Endodermal cell (in vitro differentiated cells): ENCODE measurements around the gene U2AF2. TPM values are rescaled to one million over a fixed set of nuclear protein-coding genes. Genes with fewer than 3 reads are reported as not detected.

Experiments
- DNase-seq: peaks from one replicate; pipeline ENCODE4 v3.0.0-alpha.2; 2017
- H3K27ac ChIP-seq: 2 replicates; pipeline ENCODE4 v1.5.1; 2013; ENCODE audit warnings: mild to moderate bottlenecking, low read depth, low read length, moderate library complexity
- H3K27me3 ChIP-seq: 2 replicates; pipeline ENCODE4 v1.6.1; 2013; ENCODE audit warnings: mild to moderate bottlenecking, low read length, moderate library complexity; ENCODE audit not compliant: insufficient read depth, control insufficient read depth, poor library complexity, severe bottlenecking
- H3K36me3 ChIP-seq: 2 replicates; pipeline ENCODE4 v1.7.0; 2013; ENCODE audit warnings: mild to moderate bottlenecking, low read length, moderate library complexity; ENCODE audit not compliant: control insufficient read depth, insufficient read depth
- H3K4me1 ChIP-seq: one replicate; pipeline ENCODE4 v1.7.0; 2013; ENCODE audit warnings: low read length; ENCODE audit not compliant: control insufficient read depth, insufficient read depth
- H3K4me3 ChIP-seq: 2 replicates; pipeline ENCODE4 v1.5.1; 2013; ENCODE audit warnings: mild to moderate bottlenecking, low read length, moderate library complexity
- H3K9ac ChIP-seq: 2 replicates; pipeline ENCODE4 v1.6.1; 2013; ENCODE audit warnings: mild to moderate bottlenecking, low read length, moderate library complexity; ENCODE audit not compliant: poor library complexity, severe bottlenecking; ENCODE audit errors: extremely low read depth
- H3K9me3 ChIP-seq: 2 replicates; pipeline ENCODE4 v1.6.1; 2013; ENCODE audit warnings: mild to moderate bottlenecking, low read length, moderate library complexity; ENCODE audit not compliant: control insufficient read depth
- H3K27ac Mint-ChIP-seq: 2 replicates; pipeline ENCODE4 v1.8.0; 2020; ENCODE audit warnings: mixed read lengths
- H3K27me3 Mint-ChIP-seq: 2 replicates; pipeline ENCODE4 v1.8.0; 2021; ENCODE audit warnings: mild to moderate bottlenecking, mixed read lengths; ENCODE audit not compliant: insufficient read depth
- H3K36me3 Mint-ChIP-seq: 2 replicates; pipeline ENCODE4 v1.8.0; 2020; ENCODE audit warnings: low read depth, mixed read lengths
- H3K4me1 Mint-ChIP-seq: 2 replicates; pipeline ENCODE4 v1.8.0; 2020; ENCODE audit warnings: mixed read lengths
- H3K4me3 Mint-ChIP-seq: 2 replicates; pipeline ENCODE4 v1.8.0; 2020; ENCODE audit warnings: mild to moderate bottlenecking, moderate library complexity, mixed read lengths
- H3K9me3 Mint-ChIP-seq: 2 replicates; pipeline ENCODE4 v1.8.0; 2020; ENCODE audit warnings: mild to moderate bottlenecking, mixed read lengths
- WGBS, 2 experiments: methylation state at CpG; one replicate each; pipeline versions ENCODE4 v1.1.5 to v1.1.7; 2013; ENCODE audit warnings: missing lambda C conversion rate in 2 of 2, mixed read lengths in 1 of 2; ENCODE audit not compliant: insufficient coverage in 1 of 2, insufficient read length in 1 of 2; 5-methylcytosine and 5-hydroxymethylcytosine counted together
- total RNA-seq, 2 donors: library from RNA; stranded (reverse); fragmentation: NEBNext Ultra II Directional in 1 of 2; extraction: Animal tissue kit (Norgen Biotek cat#: 25700) in 1 of 2; gene quantifications; 2 replicates in 1 of 2; 3 replicates in 1 of 2; pipeline ENCODE4 v1.2.1, GENCODE V29; 2021
- TF ChIP-seq, protein P1 (sequence below): fragments of 200-600 bp; sonication (generic); conservative IDR thresholded peaks from 2 replicates; pipeline ENCODE4 v1.5.0; 2021; ENCODE audit warnings: antibody characterized with exemption, mild to moderate bottlenecking

Gene U2AF2
- total RNA-seq, 2 donors from 2014 or later, result 264 to 293 TPM

DNA sequence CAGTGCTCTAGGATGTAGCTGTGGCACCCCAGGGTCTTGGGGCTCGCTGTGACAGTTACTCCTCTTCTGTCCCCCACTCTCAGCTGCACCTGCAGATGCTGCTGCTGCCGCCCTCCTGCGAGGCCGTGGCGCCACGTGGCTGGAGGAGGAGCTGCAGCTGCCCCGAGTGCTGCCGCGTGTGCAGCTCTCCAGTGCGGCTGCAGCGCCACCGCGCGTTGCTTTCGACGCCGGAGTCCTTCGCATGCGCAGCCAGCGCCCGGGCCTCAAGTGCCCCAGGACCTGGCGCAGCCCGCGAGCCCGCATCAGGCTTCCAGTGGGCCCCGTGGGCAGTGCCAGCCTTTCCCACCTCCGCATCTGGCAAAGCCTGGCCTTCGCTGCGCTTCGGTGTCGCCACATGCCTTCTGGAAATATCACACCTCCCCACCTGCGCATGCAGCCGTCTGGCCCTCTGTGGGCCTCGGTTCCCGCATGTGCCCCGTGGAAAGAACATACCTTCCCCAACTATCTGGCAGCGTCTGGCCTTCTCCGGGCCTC, 14.7 kb upstream of the U2AF2 start:
- peak; percentile 87 for DNase-seq
- H3K4me1 Mint-ChIP-seq, result peaks cover 27% of the 10 kb centered on the region
- H3K9ac ChIP-seq, result peak overlapping the region; percentile 55

DNA sequence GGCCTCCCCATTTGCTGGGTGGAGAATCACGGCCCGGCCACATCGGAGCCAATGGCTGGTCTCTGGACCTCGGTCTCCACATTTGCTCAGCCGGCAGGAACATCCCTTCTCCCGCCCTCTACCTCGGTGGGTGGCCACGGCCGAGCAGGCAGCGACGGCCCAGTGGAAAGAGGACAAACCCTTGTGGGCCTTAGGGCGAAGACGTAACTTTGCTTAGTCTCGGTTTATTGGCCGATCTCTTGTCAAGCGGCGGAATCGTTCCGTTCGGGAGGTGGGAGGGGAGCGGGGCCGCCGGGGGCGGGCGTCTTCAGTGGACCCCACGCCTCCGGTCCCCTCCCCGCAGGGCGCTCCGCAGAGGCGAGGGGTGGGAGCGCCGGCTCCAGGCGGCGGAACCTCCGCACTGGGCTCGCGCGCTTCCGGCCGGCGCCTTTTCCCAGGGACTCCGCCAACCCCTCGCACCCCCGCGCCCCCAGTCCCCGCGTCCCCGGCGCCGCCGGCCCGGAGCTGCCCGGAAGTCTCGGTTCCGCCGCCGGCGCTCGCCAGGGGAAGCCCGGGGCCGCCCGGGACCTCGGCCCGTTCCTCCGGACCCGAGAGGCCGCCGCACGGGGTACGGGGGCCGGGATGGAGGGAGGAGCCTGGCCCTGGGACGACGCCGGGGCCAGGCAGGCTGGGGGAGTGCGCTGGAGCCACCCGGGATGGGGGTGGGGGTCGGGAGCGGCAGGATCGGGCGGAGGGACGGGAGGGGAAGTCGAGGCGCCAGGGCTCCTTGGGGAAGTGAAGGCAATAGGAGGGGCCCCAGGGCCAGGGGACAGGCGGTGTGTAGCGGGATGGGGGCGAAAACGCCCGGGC, 14.0 kb upstream of the U2AF2 start, which contains the start of gene ZNF580:
TSS of gene ZNF580 (plus strand) at position 426 of the 849 bp plus-strand sequence. CDS start 1,507 bp downstream, outside the sequence.
- Histone ChIP-seq H3K36me3 (peaks cover 14% of the 10 kb centered on the region), H3K4me1 (peaks cover 7% of the 10 kb centered on the region), H3K27ac (peak within 1 kb of the TSS; percentile 3), H3K4me3 (peak within 1 kb of the TSS; percentile 92), H3K9ac (peak within 1 kb of the TSS; percentile 55), H3K27me3 (no peaks in the 10 kb centered on the region), H3K9me3 (no peaks in the 10 kb centered on the region)
- peaks cover 21% of the 10 kb centered on the region for H3K4me1 Mint-ChIP-seq
- peaks cover 28% of the 10 kb centered on the region for H3K36me3 Mint-ChIP-seq
- peak; percentile 86 for DNase-seq
- TF ChIP-seq, protein P1, sequence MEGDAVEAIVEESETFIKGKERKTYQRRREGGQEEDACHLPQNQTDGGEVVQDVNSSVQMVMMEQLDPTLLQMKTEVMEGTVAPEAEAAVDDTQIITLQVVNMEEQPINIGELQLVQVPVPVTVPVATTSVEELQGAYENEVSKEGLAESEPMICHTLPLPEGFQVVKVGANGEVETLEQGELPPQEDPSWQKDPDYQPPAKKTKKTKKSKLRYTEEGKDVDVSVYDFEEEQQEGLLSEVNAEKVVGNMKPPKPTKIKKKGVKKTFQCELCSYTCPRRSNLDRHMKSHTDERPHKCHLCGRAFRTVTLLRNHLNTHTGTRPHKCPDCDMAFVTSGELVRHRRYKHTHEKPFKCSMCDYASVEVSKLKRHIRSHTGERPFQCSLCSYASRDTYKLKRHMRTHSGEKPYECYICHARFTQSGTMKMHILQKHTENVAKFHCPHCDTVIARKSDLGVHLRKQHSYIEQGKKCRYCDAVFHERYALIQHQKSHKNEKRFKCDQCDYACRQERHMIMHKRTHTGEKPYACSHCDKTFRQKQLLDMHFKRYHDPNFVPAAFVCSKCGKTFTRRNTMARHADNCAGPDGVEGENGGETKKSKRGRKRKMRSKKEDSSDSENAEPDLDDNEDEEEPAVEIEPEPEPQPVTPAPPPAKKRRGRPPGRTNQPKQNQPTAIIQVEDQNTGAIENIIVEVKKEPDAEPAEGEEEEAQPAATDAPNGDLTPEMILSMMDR, result no peak
- H3K9me3 Mint-ChIP-seq, result peaks cover 5% of the 10 kb centered on the region
- no peaks in the 10 kb centered on the region for H3K27me3 Mint-ChIP-seq
- H3K27ac Mint-ChIP-seq, result peak within 1 kb of the TSS; percentile 83
- H3K4me3 Mint-ChIP-seq, result peak within 1 kb of the TSS; percentile 90
- WGBS, 2 experiments, result 3 to 7% methylated on average over 16 to 89 of the region's 89 CpGs

More for the DNA sequence above, 14.7 kb upstream of the U2AF2 start:
- Histone ChIP-seq H3K27ac (peak overlapping the region; percentile 3), H3K27me3 (no peaks in the 10 kb centered on the region), H3K4me3 (peak overlapping the region; percentile 71), H3K4me1 (peaks cover 7% of the 10 kb centered on the region), H3K36me3 (peaks cover 7% of the 10 kb centered on the region), H3K9me3 (no peaks in the 10 kb centered on the region)
- WGBS, 2 experiments, result 81 to 85% methylated on average over 19 to 38 of the region's 38 CpGs
- H3K27ac Mint-ChIP-seq, result peak overlapping the region; percentile 83
- TF ChIP-seq, protein P1, result no peak
- H3K9me3 Mint-ChIP-seq, result peaks cover 5% of the 10 kb centered on the region
- peaks cover 21% of the 10 kb centered on the region for H3K36me3 Mint-ChIP-seq
- peak overlapping the region; percentile 90 for H3K4me3 Mint-ChIP-seq
- H3K27me3 Mint-ChIP-seq, result no peaks in the 10 kb centered on the region

DNA sequence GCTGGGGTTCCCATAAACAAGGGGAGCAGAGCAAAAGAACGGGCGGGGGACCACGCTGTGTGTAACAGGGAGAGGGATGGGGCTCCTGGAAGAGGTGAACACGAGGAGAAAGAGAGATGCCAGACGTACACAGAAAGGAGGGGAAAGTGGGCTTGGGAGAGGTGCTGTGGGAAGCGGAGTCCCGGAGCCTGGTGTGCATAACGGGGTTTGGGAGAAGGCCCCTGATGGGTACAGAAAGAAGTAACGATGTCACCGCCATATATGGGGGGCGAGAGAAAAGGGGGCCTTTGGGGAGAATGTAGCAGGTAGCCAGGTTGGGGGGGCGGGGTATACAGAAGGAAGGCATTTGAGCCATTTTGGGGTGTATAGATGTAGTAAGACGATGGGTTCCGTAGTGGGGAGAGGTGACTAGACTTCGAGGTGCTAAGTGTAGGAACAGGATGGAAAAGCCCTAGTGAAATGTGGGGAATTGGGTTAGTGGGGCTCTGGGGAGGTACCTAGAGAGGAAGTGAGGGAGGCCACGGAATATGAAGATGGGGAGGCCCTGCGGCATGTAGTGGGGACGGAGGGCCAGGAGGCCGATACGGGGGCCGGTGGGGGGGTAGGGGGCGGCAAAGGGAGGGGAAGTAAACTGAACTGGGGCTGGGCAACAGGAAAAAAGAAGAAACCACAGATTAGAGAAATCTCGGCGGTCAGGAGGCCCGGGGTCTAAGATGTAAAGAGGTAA, 13.2 kb upstream of the U2AF2 start:
- peak overlapping the region; percentile 92 for H3K4me3 ChIP-seq
- peaks cover 13% of the 10 kb centered on the region for H3K4me1 Mint-ChIP-seq
- H3K9ac ChIP-seq, result peak overlapping the region; percentile 55
- no peak for DNase-seq
- H3K27ac Mint-ChIP-seq, result peak overlapping the region; percentile 65
- WGBS, 2 experiments, result 1 to 7% methylated on average over 9 to 25 of the region's 25 CpGs
- H3K27me3 ChIP-seq, result no peaks in the 10 kb centered on the region
- peaks cover 5% of the 10 kb centered on the region for H3K9me3 Mint-ChIP-seq
- H3K9me3 ChIP-seq, result no peaks in the 10 kb centered on the region
- H3K4me3 Mint-ChIP-seq, result peak overlapping the region; percentile 90
- H3K36me3 Mint-ChIP-seq, result peaks cover 29% of the 10 kb centered on the region
- peak overlapping the region; percentile 3 for H3K27ac ChIP-seq
- TF ChIP-seq, protein P1, result no peak
- H3K36me3 ChIP-seq, result peaks cover 14% of the 10 kb centered on the region
- H3K4me1 ChIP-seq, result peaks cover 7% of the 10 kb centered on the region
- no peaks in the 10 kb centered on the region for H3K27me3 Mint-ChIP-seq
